ENCODE data around the gene LYSET. TPM values are rescaled to one million over a fixed set of nuclear protein-coding genes. Genes with fewer than 3 reads are reported as not detected.
"Not testable (repeated sequence)": the region's sequence is repeated elsewhere in the genome, so short reads cannot be mapped to it uniquely, and the experiment has no call there.

Gene LYSET
- total and polyA plus RNA-seq, 10 donors = 8.5 to 29.2 (median 15.2) TPM

DNA sequence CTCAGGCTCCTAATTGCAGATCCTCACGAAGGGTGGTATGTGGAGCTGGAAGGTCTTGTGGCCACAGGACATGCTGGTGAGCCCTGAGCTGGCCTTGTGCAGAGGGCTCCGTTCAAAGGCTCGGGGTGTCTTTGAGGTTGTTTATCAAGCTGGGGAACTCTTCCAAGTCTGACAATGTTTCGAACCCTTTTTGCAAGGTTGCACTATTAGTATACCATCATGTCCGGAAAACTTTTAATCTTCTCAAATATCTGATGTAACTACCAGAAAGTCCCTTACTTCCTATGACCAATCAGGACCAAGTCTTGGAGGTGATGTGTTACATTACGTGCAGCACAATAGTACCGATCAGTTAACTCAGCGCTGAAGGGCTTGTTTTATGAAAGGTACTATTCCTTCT is 43.4 kb downstream of the LYSET start:
- peaks cover 0 to 19% (median 0%) of the 10 kb centered on the region in 6 donors for H3K4me1 ChIP-seq
- WGBS, 5 donors = 92 to 98% (median 95%) methylated on average over 8 of the region's 8 CpGs
- DNase-seq = no peak
- H3K9me3 ChIP-seq = no peaks in the 10 kb centered on the region
- intact Hi-C loops (cut with DNase I; ENCODE audit: low total_unique reads) = no loop called here
- peaks cover 0 to 67% (median 52%) of the 10 kb centered on the region in 6 donors for H3K36me3 ChIP-seq
- no peak overlapping the region for H3K27ac ChIP-seq
- H3K4me3 ChIP-seq = no peak overlapping the region
- TF ChIP-seq, protein P1, sequence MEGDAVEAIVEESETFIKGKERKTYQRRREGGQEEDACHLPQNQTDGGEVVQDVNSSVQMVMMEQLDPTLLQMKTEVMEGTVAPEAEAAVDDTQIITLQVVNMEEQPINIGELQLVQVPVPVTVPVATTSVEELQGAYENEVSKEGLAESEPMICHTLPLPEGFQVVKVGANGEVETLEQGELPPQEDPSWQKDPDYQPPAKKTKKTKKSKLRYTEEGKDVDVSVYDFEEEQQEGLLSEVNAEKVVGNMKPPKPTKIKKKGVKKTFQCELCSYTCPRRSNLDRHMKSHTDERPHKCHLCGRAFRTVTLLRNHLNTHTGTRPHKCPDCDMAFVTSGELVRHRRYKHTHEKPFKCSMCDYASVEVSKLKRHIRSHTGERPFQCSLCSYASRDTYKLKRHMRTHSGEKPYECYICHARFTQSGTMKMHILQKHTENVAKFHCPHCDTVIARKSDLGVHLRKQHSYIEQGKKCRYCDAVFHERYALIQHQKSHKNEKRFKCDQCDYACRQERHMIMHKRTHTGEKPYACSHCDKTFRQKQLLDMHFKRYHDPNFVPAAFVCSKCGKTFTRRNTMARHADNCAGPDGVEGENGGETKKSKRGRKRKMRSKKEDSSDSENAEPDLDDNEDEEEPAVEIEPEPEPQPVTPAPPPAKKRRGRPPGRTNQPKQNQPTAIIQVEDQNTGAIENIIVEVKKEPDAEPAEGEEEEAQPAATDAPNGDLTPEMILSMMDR (IDR thresholded peaks at IDR 0.05 in 8 of 11, conservative IDR thresholded peaks at IDR 0.05 in 3 of 11) = no peak
- TF ChIP-seq POLR2AphosphoS5 (IDR thresholded peaks at IDR 0.05) (no peak), POLR2A (IDR thresholded peaks at IDR 0.05) (no peak)
- peaks cover 0 to 7% (median 0%) of the 10 kb centered on the region in 7 donors for H3K27me3 ChIP-seq (replicated peaks in 1 of 7)

DNA sequence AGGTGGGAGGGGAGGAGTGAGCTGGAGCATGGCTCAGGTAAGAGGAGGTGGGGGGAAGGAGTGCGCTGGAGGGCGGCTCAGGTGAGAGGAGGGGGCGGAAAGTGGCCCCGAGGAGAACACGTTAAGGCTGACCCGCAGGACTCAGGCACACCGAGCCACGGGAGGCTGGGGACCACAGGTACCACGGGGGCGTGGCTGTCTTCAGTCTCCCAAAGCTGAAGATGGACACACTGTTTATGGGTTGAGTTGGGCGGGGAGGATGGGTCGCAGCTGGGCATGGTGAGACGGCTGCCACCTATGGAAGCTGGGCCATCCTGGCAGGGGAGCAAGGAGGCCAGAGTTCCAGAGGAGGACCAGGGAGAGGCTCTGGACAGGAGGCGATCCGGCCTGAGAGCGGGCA is 45.4 kb downstream of the LYSET start:
- Histone ChIP-seq H3K27ac (no peak overlapping the region), H3K36me3 (peaks cover 0 to 47% (median 34%) of the 10 kb centered on the region in 6 donors), H3K27me3 (replicated peaks in 1 of 7) (peaks cover 0 to 7% (median 0%) of the 10 kb centered on the region in 7 donors), H3K4me3 (no peak overlapping the region), H3K4me1 (peaks cover 0 to 19% (median 0%) of the 10 kb centered on the region in 6 donors), H3K9me3 (no peaks in the 10 kb centered on the region)
- DNase-seq = no peak
- intact Hi-C loops (cut with DNase I; ENCODE audit: low total_unique reads) = loop anchor here (10.0 kb wide), 1 partner anchor 314 kb away; no protein-coding TSS in a partner anchor
- 93 to 96% (median 94%) methylated on average over 16 of the region's 16 CpGs for WGBS, 5 donors
- TF ChIP-seq, protein P1 (IDR thresholded peaks at IDR 0.05 in 8 of 11, conservative IDR thresholded peaks at IDR 0.05 in 3 of 11) = no peak
- TF ChIP-seq POLR2A (IDR thresholded peaks at IDR 0.05) (no peak), POLR2AphosphoS5 (IDR thresholded peaks at IDR 0.05) (no peak)

- peak overlapping the region in 6 of 8 donors; percentile 0 to 62 (median 23) for H3K4me3 ChIP-seq
- H3K27me3 ChIP-seq (replicated peaks in 1 of 7) = peaks cover 0 to 7% (median 0%) of the 10 kb centered on the region in 7 donors
- WGBS, 5 donors = 31 to 59% (median 42%) methylated on average over 39 of the region's 39 CpGs
- intact Hi-C loops (cut with DNase I; ENCODE audit: low total_unique reads) = loop anchor here (10.0 kb wide), 1 partner anchor 313 kb away; no protein-coding TSS in a partner anchor
- DNase-seq = no peak
- peaks cover 0 to 19% (median 0%) of the 10 kb centered on the region in 6 donors for H3K4me1 ChIP-seq
- no peak for TF ChIP-seq POLR2A (IDR thresholded peaks at IDR 0.05)
- TF ChIP-seq POLR2AphosphoS5 (IDR thresholded peaks at IDR 0.05) = no peak
- TF ChIP-seq, protein P1 (IDR thresholded peaks at IDR 0.05 in 8 of 11, conservative IDR thresholded peaks at IDR 0.05 in 3 of 11) = no peak
- H3K27ac ChIP-seq = no peak overlapping the region
- H3K36me3 ChIP-seq = peaks cover 0 to 39% (median 26%) of the 10 kb centered on the region in 6 donors
- no peaks in the 10 kb centered on the region for H3K9me3 ChIP-seq
Measured at GRCh38 chr14:93231129-93231979, 46.2 kb downstream of the LYSET start.

DNA sequence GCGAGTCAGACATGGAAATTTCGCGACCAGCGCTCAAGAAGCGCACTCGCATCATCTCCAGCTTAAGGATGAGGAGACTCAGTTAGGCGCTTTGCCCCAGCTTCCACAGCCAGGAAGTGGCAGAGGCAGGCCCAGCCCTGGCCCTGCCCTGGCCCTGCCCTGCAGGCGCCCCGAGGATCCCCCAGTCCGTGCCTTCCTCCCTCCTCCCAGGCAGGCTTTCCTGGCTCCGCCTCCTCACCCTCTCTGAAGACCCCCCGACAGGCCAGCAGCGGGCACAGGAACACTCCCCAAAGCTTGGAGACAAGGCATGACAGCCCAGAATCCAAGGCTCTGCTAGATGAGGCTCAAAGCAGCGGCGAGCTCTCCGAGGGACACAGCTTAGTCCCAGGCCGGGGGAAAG is 47.0 kb downstream of the LYSET start:
- Histone ChIP-seq H3K36me3 (peaks cover 0 to 31% (median 20%) of the 10 kb centered on the region in 6 donors), H3K9me3 (no peaks in the 10 kb centered on the region), H3K27me3 (replicated peaks in 1 of 7) (peaks cover 0 to 7% (median 0%) of the 10 kb centered on the region in 7 donors), H3K4me3 (peak overlapping the region in 1 of 8 donors; percentile 62), H3K4me1 (peaks cover 0 to 19% (median 0%) of the 10 kb centered on the region in 6 donors), H3K27ac (no peak overlapping the region)
- WGBS, 5 donors = 62 to 79% (median 75%) methylated on average over 15 to 17 of the region's 17 CpGs
- TF ChIP-seq, protein P1 (IDR thresholded peaks at IDR 0.05 in 8 of 11, conservative IDR thresholded peaks at IDR 0.05 in 3 of 11) = no peak
- no peak for TF ChIP-seq POLR2AphosphoS5 (IDR thresholded peaks at IDR 0.05)
- TF ChIP-seq POLR2A (IDR thresholded peaks at IDR 0.05) = no peak
- DNase-seq = no peak
- intact Hi-C loops (cut with DNase I; ENCODE audit: low total_unique reads) = loop anchor here (10.0 kb wide), 1 partner anchor 313 kb away; no protein-coding TSS in a partner anchor

DNA sequence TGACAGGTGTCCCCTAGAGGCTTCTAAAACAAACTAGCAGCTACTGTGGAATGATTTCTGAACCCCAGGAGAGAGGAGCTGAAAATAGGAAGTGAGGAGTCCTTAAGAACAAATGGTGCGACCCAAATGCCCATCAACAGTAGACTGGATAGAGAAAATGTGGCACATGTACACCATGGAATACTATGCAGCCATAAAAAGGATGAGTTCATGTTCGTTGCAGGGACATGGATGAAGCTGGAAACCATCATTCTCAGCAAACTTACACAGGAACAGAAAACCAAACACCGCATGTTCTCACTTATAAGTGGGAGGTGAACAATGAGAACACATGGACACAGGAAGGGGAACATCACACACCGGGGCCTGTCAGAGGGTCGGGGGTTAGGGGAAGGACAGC is 48.0 kb downstream of the LYSET start:
- Histone ChIP-seq H3K4me1 (peaks cover 0 to 19% (median 0%) of the 10 kb centered on the region in 6 donors), H3K36me3 (peaks cover 0 to 22% (median 11%) of the 10 kb centered on the region in 6 donors)
- not testable (repeated sequence) for H3K27me3 ChIP-seq (replicated peaks in 1 of 7); H3K27ac ChIP-seq; H3K4me3 ChIP-seq; DNase-seq; H3K9me3 ChIP-seq
- intact Hi-C loops (cut with DNase I; ENCODE audit: low total_unique reads) = loop anchor here (10.0 kb wide), 1 partner anchor 312 kb away; no protein-coding TSS in a partner anchor
- WGBS, 5 donors = 84 to 93% (median 87%) methylated on average over 5 of the region's 5 CpGs
